Measurements from ENCODE around the gene PRR5.

PRR5 gene

DNA sequence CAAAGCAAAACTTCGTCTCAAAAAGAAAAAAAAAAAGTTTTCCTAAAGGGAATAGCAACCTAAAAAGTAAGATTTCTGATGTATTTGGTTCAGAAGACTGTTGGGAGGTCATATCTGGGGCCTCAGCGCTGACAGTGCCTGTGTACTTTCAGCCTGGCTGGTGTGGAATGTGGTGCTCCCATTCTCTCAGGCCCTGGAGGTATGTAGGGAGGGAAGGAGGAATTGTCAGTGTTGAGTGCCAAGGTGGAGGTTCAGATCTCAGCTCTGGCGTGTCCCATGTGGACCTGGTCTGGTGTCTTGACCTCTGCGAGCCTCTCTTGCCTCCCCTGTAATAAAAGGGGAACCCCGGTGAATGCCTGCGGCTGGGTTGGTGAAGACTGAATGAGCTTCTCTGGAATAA is 22.4 kb downstream of the PRR5 start:
- H3K4me3 ChIP-seq (ENCODE audit: low read length): no peak overlapping the region
- TF ChIP-seq, protein P1, sequence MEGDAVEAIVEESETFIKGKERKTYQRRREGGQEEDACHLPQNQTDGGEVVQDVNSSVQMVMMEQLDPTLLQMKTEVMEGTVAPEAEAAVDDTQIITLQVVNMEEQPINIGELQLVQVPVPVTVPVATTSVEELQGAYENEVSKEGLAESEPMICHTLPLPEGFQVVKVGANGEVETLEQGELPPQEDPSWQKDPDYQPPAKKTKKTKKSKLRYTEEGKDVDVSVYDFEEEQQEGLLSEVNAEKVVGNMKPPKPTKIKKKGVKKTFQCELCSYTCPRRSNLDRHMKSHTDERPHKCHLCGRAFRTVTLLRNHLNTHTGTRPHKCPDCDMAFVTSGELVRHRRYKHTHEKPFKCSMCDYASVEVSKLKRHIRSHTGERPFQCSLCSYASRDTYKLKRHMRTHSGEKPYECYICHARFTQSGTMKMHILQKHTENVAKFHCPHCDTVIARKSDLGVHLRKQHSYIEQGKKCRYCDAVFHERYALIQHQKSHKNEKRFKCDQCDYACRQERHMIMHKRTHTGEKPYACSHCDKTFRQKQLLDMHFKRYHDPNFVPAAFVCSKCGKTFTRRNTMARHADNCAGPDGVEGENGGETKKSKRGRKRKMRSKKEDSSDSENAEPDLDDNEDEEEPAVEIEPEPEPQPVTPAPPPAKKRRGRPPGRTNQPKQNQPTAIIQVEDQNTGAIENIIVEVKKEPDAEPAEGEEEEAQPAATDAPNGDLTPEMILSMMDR (IDR thresholded peaks at IDR 0.05; ENCODE audit: insufficient read depth, low read depth, low read length, missing control alignments): no peak
- DNase-seq (ENCODE audit: low read depth): no peak

DNA sequence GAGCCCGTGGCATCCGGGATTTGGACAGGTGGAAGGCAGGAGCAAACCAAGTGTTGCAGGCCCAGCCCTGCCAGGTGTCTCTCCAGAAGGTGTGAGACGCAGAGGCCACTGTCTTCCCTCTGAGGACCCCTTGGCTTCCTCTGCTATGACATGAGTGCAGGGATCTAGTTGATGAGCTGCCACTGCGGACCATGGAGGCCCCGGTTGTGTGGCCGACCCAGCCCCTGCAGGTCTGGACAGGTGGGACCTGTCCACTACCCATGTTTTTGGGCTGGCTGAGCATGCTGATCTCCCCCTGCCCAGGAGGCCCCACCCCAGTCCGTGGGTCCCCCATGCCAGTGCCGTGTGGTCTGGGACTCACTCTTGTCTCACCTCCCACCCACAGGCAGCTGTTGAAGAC is 22.9 kb downstream of the PRR5 start:
- H3K4me3 ChIP-seq (ENCODE audit: low read length): no peak overlapping the region
- DNase-seq (ENCODE audit: low read depth): no peak
- TF ChIP-seq, protein P1 (IDR thresholded peaks at IDR 0.05; ENCODE audit: insufficient read depth, low read depth, low read length, missing control alignments): no peak

DNA sequence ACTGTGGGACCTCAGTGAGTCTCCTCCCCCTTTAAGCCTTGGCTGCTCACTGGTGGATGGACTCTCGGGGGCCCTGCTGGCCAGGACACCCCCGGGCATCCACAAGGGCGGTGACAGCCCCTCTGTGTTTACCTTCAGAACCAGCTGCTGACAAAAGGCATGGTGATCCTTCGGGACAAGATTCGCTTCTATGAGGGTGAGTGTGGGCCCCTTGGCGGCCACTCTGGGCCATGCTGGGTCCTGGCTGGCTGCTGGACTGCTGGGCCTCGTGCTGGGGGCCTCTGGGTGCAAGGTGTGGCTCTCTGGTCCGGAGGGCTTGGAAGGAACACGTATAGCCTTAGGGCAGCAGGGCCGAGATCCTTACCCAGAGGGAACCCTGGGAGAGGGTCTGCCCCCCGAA is 24.4 kb downstream of the PRR5 start:
- DNase-seq (ENCODE audit: low read depth): no peak
- TF ChIP-seq, protein P1 (IDR thresholded peaks at IDR 0.05; ENCODE audit: insufficient read depth, low read depth, low read length, missing control alignments): no peak
- H3K4me3 ChIP-seq (ENCODE audit: low read length): no peak overlapping the region

DNA sequence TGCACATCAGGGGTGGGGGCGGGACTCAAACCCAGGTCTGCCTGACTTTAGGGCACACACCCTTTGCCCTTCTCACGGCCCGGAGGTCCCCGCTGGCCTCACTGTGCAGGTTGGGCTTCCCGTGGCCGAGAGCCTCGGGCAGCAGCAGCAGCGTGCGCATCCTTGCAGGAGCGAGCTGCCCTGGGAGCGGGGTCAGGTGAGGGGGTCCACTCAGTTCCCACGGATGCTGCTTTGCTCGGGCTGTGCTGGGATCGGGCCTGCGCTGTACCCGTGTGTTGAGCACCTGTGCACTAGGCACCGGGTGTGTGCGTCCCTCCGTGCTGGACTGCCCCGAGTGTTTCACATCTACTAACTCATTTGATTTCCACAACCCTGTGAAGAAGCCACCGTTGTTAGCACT is 25.1 kb downstream of the PRR5 start:
- TF ChIP-seq, protein P1 (IDR thresholded peaks at IDR 0.05; ENCODE audit: insufficient read depth, low read depth, low read length, missing control alignments): no peak

DNA sequence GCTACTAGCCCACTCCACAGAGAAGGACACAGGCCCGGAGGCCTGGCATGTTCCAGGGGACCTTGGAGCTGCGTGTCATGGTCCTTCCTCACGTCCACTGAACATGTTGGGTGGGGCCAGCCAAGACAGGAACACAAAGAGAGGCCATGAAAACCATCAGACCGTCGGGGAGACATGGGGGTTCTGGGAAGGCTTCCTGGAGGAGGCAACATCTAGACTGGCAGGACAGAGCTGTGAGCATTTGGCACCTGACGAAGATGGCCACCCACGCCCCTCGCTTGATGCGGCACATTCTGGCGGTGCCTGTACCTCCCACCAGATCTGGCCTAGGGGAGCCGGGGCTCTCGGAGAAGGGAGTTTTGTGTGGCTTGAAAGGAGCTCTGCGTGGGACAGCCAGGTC is 25.7 kb downstream of the PRR5 start:
- DNase-seq (ENCODE audit: low read depth): no peak
- no peak overlapping the region for H3K4me3 ChIP-seq (ENCODE audit: low read length)

More for the DNA sequence above, 25.1 kb downstream of the PRR5 start:
- no peak for DNase-seq (ENCODE audit: low read depth)
- no peak overlapping the region for H3K4me3 ChIP-seq (ENCODE audit: low read length)

DNA sequence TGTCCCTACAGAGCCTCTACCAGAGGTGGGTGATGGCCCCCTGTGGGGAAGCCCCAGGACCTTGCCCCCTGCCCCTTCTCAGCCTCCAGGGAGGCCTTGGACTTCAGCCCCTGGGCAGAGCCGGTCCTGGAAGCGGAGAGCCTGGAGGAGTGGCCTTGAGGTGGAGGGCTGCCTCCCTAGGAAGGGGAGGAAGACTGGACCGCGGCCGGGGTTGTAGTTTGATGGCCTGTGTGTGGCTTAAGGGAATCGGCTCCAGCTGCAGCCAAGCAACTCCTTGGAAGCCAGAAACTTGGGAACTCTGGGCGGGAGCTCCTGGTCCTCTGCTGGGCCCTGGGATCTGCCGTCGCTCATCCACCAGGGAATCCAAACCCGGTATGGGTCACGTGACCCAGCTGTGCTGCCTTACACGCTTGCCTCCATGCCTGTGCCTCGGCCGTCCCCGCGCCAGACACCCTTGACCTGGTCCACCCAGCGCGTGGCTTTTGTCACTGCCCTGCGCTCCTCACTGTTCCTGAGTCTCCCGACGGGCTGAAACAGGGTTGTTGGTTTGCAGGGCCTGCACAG is 26.8 kb downstream of the PRR5 start:
- H3K4me3 ChIP-seq (ENCODE audit: low read length): no peak overlapping the region
- TF ChIP-seq, protein P1 (IDR thresholded peaks at IDR 0.05; ENCODE audit: insufficient read depth, low read depth, low read length, missing control alignments): no peak
- no peak for DNase-seq (ENCODE audit: low read depth)

More for the DNA sequence above, 25.7 kb downstream of the PRR5 start:
- TF ChIP-seq, protein P1 (IDR thresholded peaks at IDR 0.05; ENCODE audit: insufficient read depth, low read depth, low read length, missing control alignments): no peak

DNA sequence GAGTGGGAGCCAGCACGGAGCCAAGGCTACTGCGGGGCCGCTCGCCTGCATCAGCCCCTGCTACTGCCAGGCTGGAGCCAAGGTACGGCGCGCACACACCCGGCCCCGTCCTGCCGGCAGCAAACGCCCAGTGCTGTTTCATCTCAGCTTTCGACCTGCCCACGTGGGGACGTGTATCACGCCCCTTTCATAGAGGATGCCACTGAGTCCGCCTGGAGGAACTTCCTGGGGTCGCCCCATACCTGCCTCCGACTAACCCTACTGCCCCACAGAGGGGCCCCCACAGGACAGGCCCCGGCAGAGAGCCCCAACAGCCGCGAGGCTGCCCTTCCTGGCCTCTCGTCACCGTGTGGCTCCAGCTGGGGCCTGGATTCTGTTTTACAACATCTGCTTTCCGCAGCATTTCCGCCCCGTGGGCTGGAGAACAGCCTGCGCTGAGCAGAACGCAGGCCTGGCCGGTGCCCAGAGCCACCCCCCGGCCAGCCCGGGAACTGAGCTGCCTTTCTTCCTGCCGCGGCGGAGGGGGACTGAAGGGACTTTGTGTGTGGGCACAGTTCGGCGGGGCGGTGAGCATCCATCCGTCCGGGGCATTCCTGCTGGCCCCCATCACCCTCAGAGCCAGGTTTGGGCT is 27.5 kb downstream of the PRR5 start:
- H3K4me3 ChIP-seq (ENCODE audit: low read length): no peak overlapping the region
- DNase-seq (ENCODE audit: low read depth): no peak
- TF ChIP-seq, protein P1 (IDR thresholded peaks at IDR 0.05; ENCODE audit: insufficient read depth, low read depth, low read length, missing control alignments): no peak

Data from epithelial cell of esophagus (primary cell).